ENCODE results near the gene NANOGP8.

NANOGP8 gene

GRCh38 chr15:35060591-35060990, 24.5 kb downstream of the NANOGP8 start:
- no peak for DNase-seq (ENCODE audit: low read depth)

DNA sequence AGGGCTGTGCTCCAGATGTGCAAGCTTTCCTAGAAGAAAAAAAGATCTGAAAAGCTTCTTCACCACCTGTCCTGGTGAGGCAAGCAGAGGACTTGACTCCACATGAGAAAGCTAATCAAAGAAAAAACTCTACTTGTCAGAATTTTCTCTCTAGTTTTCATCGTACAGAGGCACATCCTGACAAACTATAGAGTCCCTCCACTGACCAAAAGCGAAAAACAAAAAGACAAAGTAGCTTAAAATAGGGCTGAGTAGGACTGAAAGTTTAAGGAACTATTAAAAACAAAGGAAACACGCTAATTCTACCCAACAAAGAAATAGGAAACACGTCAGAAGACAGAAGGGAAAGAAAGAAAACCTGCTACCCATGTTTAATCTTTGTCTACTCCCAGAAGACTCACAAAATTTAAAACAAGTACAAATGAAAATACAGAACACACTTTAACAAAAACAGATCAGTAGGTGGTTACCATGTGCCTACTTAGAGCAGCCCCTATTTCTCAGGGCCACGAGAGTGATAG, 26.5 kb downstream of the NANOGP8 start:
- no peak for DNase-seq (ENCODE audit: low read depth)

DNA sequence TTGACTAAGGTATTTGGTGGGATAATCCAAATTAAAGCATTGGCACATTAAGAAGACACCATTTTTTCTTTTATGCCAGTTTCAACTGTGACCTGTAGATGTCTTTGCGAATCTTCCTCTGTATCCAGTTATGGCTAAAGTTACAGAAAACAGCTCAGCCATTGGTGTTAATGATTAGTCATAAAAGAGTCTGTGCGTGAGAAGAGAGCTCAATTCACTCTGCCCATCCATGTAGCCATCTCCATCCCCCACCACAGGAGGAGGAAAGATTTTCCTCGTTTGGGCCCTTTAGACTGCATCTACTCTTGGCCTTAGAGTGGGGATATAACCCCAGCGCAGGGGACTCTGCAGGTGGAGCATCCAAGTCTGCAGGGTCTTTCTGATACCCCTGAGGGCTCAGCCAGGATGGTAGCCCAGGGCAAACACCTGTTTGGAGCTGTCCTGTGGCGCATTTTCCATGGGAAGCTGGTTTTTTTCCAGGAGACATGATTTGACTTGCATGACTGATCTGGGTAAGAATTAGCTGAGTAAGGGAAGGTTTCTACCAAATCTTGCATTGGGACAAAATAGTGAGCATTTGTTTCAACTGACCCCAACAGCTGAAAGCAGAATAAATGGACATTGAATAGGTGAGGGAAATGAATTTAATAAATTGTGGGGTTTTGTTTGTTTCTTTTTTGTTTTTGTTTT, 29.5 kb downstream of the NANOGP8 start:
- no peak for DNase-seq (ENCODE audit: low read depth)

GRCh38 chr15:35054380-35054779, 30.7 kb downstream of the NANOGP8 start:
- no peak for DNase-seq (ENCODE audit: low read depth)

- no peak for DNase-seq (ENCODE audit: low read depth)
Measured at GRCh38 chr15:35047996-35048395, 37.1 kb downstream of the NANOGP8 start.

DNA sequence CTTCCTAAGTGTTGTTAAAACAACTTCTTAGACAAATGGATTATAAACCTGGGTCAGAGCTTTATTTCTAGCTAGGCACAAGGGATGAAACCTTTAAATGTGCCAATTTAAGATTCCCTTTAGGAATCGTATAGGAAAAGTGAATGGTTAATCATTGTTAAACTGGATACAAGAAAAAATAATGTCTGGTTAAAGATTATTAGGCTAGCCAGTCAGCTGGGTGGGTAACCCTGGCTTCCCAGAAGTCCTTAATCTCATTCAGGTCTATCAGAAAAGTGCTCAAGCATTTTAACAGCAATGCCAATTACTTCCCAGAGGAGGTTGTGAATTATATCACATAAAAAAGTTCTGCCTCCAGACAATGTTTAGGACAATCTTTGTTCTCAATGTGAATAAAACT, 37.6 kb downstream of the NANOGP8 start:
- DNase-seq (ENCODE audit: low read depth): no peak

GRCh38 chr15:35043373-35044095, 41.6 kb downstream of the NANOGP8 start:
- DNase-seq (ENCODE audit: low read depth): no peak

DNA sequence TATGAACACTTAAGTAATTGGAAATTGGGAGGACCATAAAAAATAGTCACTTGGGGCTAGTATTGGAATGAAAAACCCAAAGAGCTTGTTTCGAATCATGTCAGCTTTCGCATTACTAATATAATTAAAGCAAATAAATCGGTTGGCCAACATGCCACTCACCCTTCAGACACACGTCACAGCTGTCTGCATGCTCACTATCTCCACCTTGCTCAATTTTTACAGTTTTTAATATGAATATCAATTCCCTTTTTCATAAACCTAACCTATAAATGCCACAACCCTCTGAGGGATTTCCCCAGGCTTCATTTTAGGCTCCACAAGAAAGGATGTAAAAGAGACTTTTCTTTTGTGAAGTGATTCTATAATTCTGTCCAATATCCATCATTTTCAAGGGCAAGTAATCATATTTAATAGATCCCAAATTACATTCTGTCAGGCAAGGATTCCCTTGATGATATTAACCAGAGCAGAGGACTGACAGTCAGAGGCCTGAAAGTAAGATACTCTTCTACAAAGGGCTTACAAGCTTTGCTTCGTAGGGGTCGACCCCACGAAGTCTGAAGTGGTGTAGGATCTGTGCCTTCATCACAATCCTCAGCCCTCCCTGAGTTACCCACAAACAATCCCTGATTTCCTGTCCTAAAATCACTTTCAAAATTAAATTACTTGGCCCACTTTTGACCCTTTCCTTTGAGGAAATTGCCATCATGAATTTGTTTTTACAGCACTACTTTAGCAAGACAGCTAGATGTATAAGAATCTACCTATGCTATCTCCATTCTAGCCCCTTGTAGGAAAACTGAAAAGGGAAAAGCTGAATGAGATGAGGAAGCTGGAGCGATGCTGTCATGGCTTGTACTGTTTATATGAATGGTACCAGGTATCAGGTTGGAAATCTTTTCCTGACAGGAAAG, 44.5 kb downstream of the NANOGP8 start:
- no peak for DNase-seq (ENCODE audit: low read depth)

DNA sequence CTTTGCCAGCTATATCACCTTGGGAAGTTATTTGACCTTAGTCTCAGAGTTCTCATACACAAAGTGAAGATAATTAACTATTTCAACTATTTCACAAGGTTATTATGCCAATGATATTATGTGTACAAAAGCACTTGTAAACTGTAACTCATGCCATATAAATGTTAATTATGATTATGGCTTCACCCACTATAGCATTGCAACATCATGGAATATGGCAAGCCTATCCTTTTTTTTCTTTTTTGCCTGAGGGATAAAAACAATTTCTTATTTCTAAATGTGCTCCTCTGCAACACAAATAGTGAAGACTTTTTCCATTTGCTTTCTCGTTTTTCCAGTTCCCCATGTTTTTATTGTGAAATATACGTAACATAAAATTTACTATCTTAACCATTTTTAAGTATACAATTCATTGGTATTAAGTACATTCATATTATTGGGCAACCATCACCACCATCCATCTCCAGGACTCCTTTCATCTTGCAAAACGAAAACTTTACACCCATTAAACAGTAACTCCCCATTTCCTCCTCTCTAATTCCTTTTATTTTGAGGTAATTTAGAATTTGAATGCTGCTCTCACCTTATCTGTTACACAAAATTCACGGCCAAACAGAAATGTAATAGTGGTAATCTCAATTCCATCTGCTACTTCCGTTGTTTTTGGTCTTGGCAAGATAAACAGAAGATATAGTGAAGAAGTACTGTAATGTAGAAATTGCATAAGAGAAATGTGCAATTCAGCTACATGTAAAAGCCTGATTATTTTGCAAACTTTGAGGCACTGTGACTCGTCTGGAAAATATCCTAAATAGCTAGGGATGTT, 46.3 kb downstream of the NANOGP8 start:
- no peak for DNase-seq (ENCODE audit: low read depth)
